GM15510 (cell line): ENCODE measurements around the gene ADAM19.

Experiments used
- POLR2A ChIP-seq: IDR thresholded peaks from 3 replicates; pipeline ENCODE4 v1.6.1; 2011; ENCODE audit warnings: borderline replicate concordance; ENCODE audit not compliant: insufficient read length; ENCODE audit errors: extremely low read depth

ADAM19 gene

DNA sequence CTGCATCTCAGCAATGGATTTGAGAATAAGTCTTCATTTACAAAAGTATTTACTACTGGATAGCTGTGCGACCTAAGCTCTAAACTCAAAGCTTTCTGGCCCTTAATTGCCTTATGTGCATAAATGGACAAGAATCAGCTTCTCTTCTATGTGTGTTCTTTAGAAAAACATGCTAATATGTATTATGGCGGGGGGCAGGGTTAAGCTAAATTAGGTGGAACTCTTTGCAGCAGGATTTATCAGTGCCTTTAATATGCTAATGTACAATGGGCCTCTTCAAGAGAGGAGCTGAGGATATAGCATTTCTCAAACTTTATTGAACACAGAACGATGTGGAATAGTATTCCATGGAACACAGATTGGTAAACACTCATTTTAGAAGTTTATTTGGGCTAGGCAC lies 125.6 kb downstream of the ADAM19 start:
- no peak for TF ChIP-seq POLR2A

DNA sequence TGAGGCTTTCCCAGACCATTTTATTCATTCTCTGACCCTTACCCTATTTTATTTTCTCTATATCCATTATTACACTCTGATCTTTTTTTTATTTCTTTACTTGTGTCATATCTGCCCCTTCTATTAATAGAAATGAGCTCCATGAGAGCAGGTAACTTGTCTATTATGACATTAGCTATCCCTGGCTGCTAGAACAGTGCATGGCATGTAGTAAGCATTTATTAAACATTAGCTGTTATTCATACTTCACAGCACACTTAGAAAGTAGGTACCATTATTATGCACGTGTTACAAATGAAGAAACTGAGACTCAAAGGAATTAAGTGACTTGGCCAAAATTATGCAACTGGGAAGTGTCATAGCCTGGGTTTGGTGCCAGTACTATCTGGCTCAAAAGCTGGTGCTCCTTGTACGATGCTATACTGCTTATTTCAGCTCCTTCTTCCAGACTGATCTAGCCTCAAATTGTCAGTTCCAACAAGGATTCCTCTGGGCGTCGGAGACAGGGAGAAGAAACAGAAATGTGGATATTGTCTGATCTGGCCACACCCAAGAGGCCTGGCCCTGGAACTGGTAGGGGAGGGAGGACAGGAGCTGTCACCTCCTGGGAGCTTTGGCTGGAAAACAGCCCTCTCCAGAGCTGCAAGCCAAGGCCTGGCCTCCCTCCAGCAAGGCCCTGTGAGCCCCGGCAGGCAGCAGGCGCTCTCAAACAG lies 126.4 kb downstream of the ADAM19 start:
- no peak for TF ChIP-seq POLR2A

DNA sequence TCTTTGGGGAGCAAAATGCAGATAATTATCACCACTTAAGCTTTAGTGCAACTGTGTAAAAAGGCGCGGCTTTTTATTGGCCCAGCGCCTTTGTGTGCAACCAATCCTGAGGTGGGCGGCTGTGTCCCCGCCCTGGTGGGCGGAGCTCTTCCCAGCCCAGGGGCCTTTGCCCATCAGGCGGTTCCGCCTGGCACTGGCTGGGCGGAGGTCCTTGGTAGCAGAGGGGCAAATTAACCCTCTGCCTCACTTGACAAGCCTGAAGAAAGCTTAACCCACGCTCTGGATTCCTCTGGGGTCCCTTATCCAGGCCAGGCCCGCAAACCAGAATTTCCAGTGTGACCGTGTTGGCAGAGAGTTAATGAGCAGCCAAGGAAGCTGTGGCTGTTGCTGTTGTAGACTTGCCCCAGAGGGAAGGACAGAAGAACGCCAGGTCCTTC lies 128.4 kb downstream of the ADAM19 start:
- TF ChIP-seq POLR2A: no peak

DNA sequence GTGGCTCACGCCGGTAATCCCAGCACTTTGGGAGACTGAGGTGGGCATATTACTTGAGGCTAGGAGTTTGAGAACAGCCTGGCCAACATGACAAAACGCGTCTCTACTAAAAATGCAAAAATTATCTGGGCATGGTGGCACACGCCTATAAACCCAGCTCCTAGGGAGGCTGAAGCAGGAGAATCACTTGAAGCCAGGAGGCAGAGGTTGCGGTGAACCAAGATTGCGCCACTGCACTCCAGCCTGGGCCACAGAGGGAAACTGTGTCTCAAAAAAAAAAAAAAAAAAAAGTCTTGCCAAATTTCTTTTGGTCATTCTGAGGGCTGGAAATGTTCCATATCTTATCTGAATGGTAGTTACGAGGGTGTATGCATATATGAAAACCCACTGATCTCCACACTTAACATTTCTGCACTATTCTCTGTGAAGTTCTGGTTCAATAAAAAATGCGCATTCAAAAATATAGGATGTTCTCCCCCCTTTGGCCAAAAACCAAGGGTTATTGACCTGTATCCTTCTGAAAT lies 129.1 kb downstream of the ADAM19 start:
- TF ChIP-seq POLR2A: no peak

DNA sequence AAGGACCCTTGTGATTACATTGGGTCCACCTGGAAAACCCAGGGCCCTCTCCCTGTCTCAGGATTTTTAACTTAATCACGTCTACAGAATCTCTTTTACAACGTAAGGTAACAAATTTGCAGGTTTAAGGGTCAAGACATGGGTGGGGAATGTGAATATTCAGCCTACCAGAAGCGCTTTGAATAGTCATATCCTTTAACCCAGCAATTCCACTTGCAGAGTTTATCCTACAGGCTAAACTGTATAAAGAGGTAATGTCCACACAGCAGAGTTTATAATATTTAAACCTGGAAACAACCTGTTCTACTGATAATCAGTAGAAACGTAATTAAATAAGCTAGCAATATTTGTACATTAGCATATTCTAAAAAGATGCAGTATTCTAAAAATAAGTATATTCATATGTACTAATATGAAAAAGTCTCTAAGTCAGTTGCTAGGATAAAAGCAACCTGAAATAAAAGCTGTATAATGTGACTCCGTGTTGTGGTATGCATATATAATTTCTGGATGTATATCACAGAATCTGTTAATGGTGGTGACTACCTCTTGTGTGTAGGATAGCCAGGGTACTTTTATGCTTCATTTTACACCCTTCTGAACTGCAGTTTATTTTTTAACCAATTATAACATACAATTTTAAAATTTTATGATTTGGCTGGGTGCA lies 129.7 kb downstream of the ADAM19 start:
- no peak for TF ChIP-seq POLR2A

DNA sequence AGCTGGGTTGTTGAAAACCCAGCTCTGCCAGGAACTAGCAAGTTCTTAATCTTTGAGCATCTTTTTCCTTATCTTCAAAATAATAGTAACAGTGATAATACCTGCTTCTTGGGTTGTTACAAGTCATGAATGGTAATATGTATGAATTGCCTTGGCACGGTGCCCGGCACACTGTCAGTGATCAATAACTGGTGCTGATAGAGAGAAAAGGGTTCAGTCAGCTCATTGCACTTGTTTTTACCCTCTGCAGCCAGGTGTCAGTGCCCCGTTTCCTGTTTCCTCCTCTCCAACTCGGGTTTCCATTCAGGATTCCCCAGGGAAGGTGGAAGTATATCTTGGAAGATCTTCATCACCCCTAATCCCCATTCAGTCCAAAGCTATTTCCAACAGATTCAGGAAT lies 131.4 kb downstream of the ADAM19 start:
- no peak for TF ChIP-seq POLR2A

DNA sequence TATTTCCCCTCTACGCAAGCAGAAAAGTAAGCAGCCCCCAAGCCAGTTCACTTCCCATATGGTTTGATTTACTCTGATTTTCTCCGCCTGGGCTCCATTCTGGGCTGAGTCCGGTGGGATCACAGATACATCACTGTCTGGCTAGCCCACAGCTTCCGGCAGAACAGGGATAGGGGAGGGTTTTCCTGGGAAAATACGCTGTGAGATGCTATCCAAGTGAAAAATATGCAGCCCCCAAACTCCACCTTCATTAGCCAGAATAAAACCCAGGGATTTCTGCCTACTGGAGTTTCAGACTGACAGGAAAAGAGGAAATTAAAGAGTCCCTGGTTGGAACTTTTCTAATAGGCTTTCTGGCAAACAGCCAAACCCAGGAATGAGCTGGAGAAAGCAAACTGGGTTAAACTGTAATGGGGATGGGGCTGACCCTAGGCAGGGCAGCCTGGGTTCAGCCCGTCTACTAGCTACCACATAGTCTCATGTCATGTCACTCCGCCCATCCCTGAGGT lies 132.5 kb downstream of the ADAM19 start:
- TF ChIP-seq POLR2A: no peak

DNA sequence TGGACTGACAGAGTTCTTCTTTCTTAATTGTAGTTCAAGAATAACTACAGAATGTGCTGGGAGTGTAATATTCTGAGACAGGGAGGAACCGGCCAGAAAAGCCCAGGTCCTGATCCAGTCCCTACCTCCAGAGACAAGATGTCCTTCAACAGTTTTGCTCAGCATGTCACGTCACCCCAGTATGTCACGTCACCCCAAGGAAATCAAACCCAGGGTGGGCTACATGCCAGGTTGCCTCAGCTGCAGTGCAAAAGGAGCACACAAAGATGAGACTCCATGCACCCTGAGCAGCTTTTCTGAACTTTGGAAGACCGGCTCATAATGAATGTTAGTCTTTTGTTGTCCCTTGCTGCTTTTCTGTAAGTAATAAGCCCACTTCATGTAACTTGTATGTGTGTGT lies 141.5 kb downstream of the ADAM19 start:
- no peak for TF ChIP-seq POLR2A

DNA sequence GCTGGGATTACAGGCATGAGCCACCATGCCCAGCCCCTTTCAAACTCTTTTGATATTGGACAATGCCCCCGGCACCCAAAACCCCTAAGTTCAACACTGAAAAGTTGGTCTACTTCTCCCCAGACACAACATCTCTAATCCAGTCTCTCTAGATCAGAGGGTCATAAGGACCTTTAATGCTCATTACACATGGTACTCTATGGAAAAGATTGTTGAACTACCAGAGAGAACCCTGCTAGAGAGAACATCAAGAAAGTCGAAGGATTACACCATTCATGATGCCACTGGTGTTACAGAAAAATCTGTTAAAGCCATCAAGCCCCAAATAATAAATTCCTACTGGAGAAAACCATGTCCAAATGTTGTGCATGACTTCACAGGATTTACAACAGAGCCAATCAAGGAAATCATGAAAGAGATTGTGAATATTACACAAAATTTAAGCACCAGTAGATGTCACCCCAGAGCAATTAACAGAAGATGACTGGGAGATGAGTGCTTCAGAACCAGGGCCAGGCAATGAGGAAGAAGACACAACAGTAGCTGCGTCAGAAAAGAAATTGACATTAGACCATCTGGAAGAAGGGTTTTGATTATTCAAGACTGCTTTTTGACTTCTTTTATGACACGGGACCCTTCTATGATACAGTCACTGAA lies 143.9 kb downstream of the ADAM19 start:
- TF ChIP-seq POLR2A: no peak
